Measurements from ENCODE around the gene PRRG1.
"Not testable (repeated sequence)": the region's sequence is repeated elsewhere in the genome, so short reads cannot be mapped to it uniquely, and the experiment has no call there.

Gene PRRG1

GRCh38 chrX:37476571-37477170 is 127.5 kb downstream of the PRRG1 start:
- DNase-seq = no peak

- not testable (repeated sequence) for DNase-seq
Measured at GRCh38 chrX:37484335-37484734, 135.2 kb downstream of the PRRG1 start.

GRCh38 chrX:37485429-37485828 is 136.3 kb downstream of the PRRG1 start:
- no peak for DNase-seq

- no peak for DNase-seq
Measured at GRCh38 chrX:37487271-37487670, 138.1 kb downstream of the PRRG1 start.

- no peak for DNase-seq
Measured at GRCh38 chrX:37488323-37488722, 139.2 kb downstream of the PRRG1 start.

- no peak for DNase-seq
Measured at GRCh38 chrX:37491686-37492085, 142.5 kb downstream of the PRRG1 start.

- DNase-seq = not testable (repeated sequence)
Measured at GRCh38 chrX:37495760-37496159, 146.6 kb downstream of the PRRG1 start.

GRCh38 chrX:37497126-37497525 is 148.0 kb downstream of the PRRG1 start:
- DNase-seq = not testable (repeated sequence)

- not testable (repeated sequence) for DNase-seq
Measured at GRCh38 chrX:37498323-37498722, 149.2 kb downstream of the PRRG1 start.

GRCh38 chrX:37499649-37500048 is 150.5 kb downstream of the PRRG1 start:
- not testable (repeated sequence) for DNase-seq

- no peak for DNase-seq
Measured at GRCh38 chrX:37504991-37505390, 155.8 kb downstream of the PRRG1 start.

Data from activated T-cell treated with anti-CD3 and anti-CD28 coated beads, Interleukin-2, amount 50 U/mL, for 1 hour (primary cell).